Colonic mucosa (tissue), 4 donors: Measurements from ENCODE around the gene WFDC1. TPM values are rescaled to one million over a fixed set of nuclear protein-coding genes. Genes with fewer than 3 reads are reported as not detected.

ENCODE experiments used
- DNase-seq: peaks from one replicate; pipeline ENCODE4 v3.0.0-alpha.2; 2020
- H3K27ac ChIP-seq: fragments of 200-600 bp; one replicate; pipeline ENCODE4 v1.8.0; 2021
- H3K27me3 ChIP-seq: fragments of 200-600 bp; one replicate; pipeline ENCODE4 v1.8.0; 2021
- H3K36me3 ChIP-seq: fragments of 200-600 bp; one replicate; pipeline ENCODE4 v1.8.0; 2021
- H3K4me1 ChIP-seq: fragments of 200-600 bp; one replicate; pipeline ENCODE4 v1.8.0; 2021; ENCODE audit warnings: mild to moderate bottlenecking
- H3K4me3 ChIP-seq: fragments of 200-600 bp; one replicate; pipeline ENCODE4 v1.8.0; 2021
- H3K9ac ChIP-seq, 2 donors: one replicate each; pipeline ENCODE4 v1.7.0; 2013; ENCODE audit warnings: control low read depth in 2 of 2, low read depth in 2 of 2, low read length in 2 of 2
- H3K9me3 ChIP-seq: fragments of 200-600 bp; one replicate; pipeline ENCODE4 v1.8.0; 2021
- CTCF ChIP-seq: fragments of 200-600 bp; IDR thresholded peaks from one replicate; pipeline ENCODE4 v1.8.0; 2022; ENCODE audit warnings: antibody characterized with exemption, mild to moderate bottlenecking
- intact Hi-C: fragments of 100-400 bp; cut with DNase I; formaldehyde crosslinking; loops from one replicate; pipeline ENCODE4 v1.14.1; 2022
- total RNA-seq, 2 donors: library from RNA; stranded (reverse); fragmentation: NEBNext Ultra II Directional in 1 of 2; extraction: Animal tissue kit (Norgen Biotek cat#: 25700) in 1 of 2; gene quantifications; one replicate each; pipeline ENCODE4 v1.2.1, GENCODE V29; 2021
- donor health status: healthy.
- donor health status: DM: no; HTN: no; CAD: no.
- donor health status: DM: no; HTN: no; CAD: no.

The WFDC1 gene
- total RNA-seq, 2 donors from 2014 or later = 4.4 to 17.4 TPM

GRCh38 chr16:84326545-84326944 lies 31.9 kb downstream of the WFDC1 start:
- intact Hi-C loops = no loop called here
- no peak overlapping the region for H3K27ac ChIP-seq
- H3K9me3 ChIP-seq = no peaks in the 10 kb centered on the region
- H3K4me3 ChIP-seq = no peak overlapping the region
- H3K27me3 ChIP-seq = no peaks in the 10 kb centered on the region
- no peaks in the 10 kb centered on the region for H3K4me1 ChIP-seq
- no peaks in the 10 kb centered on the region for H3K36me3 ChIP-seq
- no peak overlapping the region for H3K9ac ChIP-seq
- no peak for TF ChIP-seq CTCF
- no peak for DNase-seq

GRCh38 chr16:84327926-84328505 lies 33.3 kb downstream of the WFDC1 start:
- H3K9ac ChIP-seq = no peak overlapping the region
- intact Hi-C loops = no loop called here
- no peak overlapping the region for H3K27ac ChIP-seq
- no peaks in the 10 kb centered on the region for H3K4me1 ChIP-seq
- no peak overlapping the region for H3K4me3 ChIP-seq
- no peaks in the 10 kb centered on the region for H3K9me3 ChIP-seq
- DNase-seq = no peak
- no peaks in the 10 kb centered on the region for H3K36me3 ChIP-seq
- no peaks in the 10 kb centered on the region for H3K27me3 ChIP-seq
- TF ChIP-seq CTCF = no peak

GRCh38 chr16:84329016-84329415 lies 34.3 kb downstream of the WFDC1 start:
- no peak for DNase-seq
- no peak overlapping the region for H3K9ac ChIP-seq
- no peaks in the 10 kb centered on the region for H3K27me3 ChIP-seq
- peaks cover 6% of the 10 kb centered on the region for H3K4me1 ChIP-seq
- H3K9me3 ChIP-seq = no peaks in the 10 kb centered on the region
- no peaks in the 10 kb centered on the region for H3K36me3 ChIP-seq
- no peak overlapping the region for H3K27ac ChIP-seq
- H3K4me3 ChIP-seq = no peak overlapping the region
- TF ChIP-seq CTCF = no peak
- intact Hi-C loops = no loop called here

- no peak for DNase-seq
- TF ChIP-seq CTCF = no peak
- H3K4me3 ChIP-seq = no peak overlapping the region
- intact Hi-C loops = no loop called here
- no peaks in the 10 kb centered on the region for H3K27me3 ChIP-seq
- no peak overlapping the region for H3K9ac ChIP-seq
- peaks cover 6% of the 10 kb centered on the region for H3K4me1 ChIP-seq
- H3K27ac ChIP-seq = no peak overlapping the region
- H3K36me3 ChIP-seq = no peaks in the 10 kb centered on the region
- no peaks in the 10 kb centered on the region for H3K9me3 ChIP-seq
Measured at GRCh38 chr16:84329843-84330684, 35.4 kb downstream of the WFDC1 start.

GRCh38 chr16:84330685-84331050 lies 36.0 kb downstream of the WFDC1 start:
- H3K27me3 ChIP-seq = no peaks in the 10 kb centered on the region
- intact Hi-C loops = no loop called here
- H3K9ac ChIP-seq = no peak overlapping the region
- DNase-seq = no peak
- H3K9me3 ChIP-seq = no peaks in the 10 kb centered on the region
- H3K36me3 ChIP-seq = no peaks in the 10 kb centered on the region
- no peak overlapping the region for H3K4me3 ChIP-seq
- no peak overlapping the region for H3K27ac ChIP-seq
- peaks cover 6% of the 10 kb centered on the region for H3K4me1 ChIP-seq
- no peak for TF ChIP-seq CTCF
